ENCODE data around the gene PRLH. TPM values are rescaled to one million over a fixed set of nuclear protein-coding genes. Genes with fewer than 3 reads are reported as not detected.

PRLH gene
- total and polyA plus RNA-seq, 3 donors from 2014 or later, result not detected

GRCh38 chr2:237558961-237559641 lies 7.3 kb upstream of the PRLH start:
- peak; percentile 88 for DNase-seq
- Histone ChIP-seq H3K4me3 (no peak overlapping the region), H3K27me3 (no peaks in the 10 kb centered on the region), H3K36me3 (ENCODE audit: low read depth, missing control alignments) (no peaks in the 10 kb centered on the region), H3K27ac (no peak overlapping the region), H3K9me3 (peaks cover 2% of the 10 kb centered on the region), H3K4me1 (peaks cover 11% of the 10 kb centered on the region)
- TF ChIP-seq POLR2A (IDR thresholded peaks at IDR 0.05) (no peak), CTCF (IDR thresholded peaks at IDR 0.05) (peak in 1 of 3 experiments; percentile 2)
- 53 to 57% methylated on average over 22 of the region's 22 CpGs for WGBS, 2 donors
- intact Hi-C loops (cut with DNase I; ENCODE audit: low total_unique reads), result no loop called here

DNA sequence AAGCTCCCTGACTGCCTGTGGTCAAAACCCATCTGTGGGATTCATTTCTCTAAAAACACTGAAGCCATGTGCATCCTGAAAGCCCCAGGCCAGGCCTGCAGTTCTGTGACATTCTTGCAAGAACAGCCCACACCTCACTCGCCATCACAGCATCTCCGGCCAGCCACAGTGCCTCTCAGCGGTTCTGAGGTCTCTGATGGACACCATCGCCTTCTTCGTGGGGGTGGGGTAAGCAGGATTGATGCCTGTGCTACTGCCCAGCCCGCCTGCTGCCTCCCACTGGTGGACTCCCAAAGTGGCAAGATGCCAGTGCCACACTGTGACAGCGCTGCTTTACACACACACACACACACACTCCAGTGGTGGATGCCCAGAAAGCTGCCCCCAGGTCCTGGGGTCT lies 5.2 kb upstream of the PRLH start:
- H3K36me3 ChIP-seq (ENCODE audit: low read depth, missing control alignments), result no peaks in the 10 kb centered on the region
- peaks cover 11% of the 10 kb centered on the region for H3K4me1 ChIP-seq
- intact Hi-C loops (cut with DNase I; ENCODE audit: low total_unique reads), result no loop called here
- no peak overlapping the region for H3K4me3 ChIP-seq
- TF ChIP-seq CTCF (IDR thresholded peaks at IDR 0.05) (no peak), POLR2A (IDR thresholded peaks at IDR 0.05) (no peak)
- H3K27ac ChIP-seq, result no peak overlapping the region
- WGBS, 2 donors, result 79 to 92% methylated on average over 4 to 7 of the region's 7 CpGs
- no peaks in the 10 kb centered on the region for H3K27me3 ChIP-seq
- peaks cover 1% of the 10 kb centered on the region for H3K9me3 ChIP-seq
- no peak for DNase-seq

DNA sequence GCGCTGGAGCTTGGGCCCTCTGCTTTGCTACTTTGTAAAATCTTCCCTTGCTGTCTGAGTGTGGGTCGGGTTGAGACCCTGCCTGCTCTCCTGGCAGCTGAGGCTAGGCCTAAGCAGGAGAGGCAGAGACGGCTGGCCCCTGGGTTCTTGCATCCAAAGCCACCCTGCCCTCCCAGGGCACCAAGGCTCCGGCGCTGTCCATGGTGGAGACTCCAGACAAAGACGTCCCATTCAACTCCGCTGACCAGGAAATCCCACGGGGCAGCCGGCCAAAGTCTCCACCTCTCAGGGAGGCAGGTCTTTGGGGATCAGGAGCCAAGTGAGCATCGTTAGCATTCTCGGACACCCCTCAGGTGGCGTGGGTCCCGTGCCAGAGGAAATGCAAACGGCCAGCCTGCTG lies 2.6 kb upstream of the PRLH start:
- Histone ChIP-seq H3K4me1 (peaks cover 5% of the 10 kb centered on the region), H3K27ac (no peak overlapping the region), H3K9me3 (no peaks in the 10 kb centered on the region), H3K27me3 (no peaks in the 10 kb centered on the region), H3K4me3 (no peak overlapping the region), H3K36me3 (ENCODE audit: low read depth, missing control alignments) (no peaks in the 10 kb centered on the region)
- no peak for TF ChIP-seq POLR2A (IDR thresholded peaks at IDR 0.05)
- TF ChIP-seq CTCF (IDR thresholded peaks at IDR 0.05), result no peak
- 49% methylated on average over 14 of the region's 14 CpGs; no CpG with 5 or more reads in 1 of the 2 donors for whole genome bisulfite sequencing, 2 donors
- peak; percentile 26 for DNase-seq
- intact Hi-C loops (cut with DNase I; ENCODE audit: low total_unique reads), result no loop called here

DNA sequence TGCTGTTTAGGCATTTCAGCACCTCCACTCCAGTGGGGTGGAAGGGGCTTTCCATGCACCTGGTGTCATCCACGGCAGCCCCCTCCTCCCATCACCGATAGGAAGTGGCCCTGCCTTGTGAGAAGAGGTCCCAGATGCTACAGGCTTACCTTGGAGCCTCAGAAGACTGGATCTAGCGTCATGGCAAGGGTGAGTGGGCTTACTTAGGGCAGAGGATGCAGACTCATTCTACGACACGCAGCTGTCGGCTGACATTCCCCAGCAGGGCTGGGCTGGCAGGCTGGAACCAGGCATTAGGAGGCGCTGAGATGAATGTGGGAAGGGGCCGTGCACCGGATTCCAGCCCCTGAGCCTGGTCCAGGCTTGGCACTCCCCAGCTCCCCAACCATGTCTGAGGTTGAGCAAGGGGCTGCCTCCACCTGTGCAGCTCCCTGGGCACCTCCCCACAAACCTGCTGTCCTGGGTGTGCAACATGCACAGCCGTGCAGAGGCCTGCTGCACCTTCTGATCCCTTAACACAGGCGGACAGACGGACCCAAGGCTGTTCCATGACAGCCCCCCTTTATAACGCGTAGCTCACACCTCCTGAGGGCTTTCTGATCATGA lies 1.7 kb upstream of the PRLH start:
- no peak for DNase-seq
- no peak overlapping the region for H3K27ac ChIP-seq
- no peaks in the 10 kb centered on the region for H3K4me1 ChIP-seq
- H3K4me3 ChIP-seq, result no peak overlapping the region
- intact Hi-C loops (cut with DNase I; ENCODE audit: low total_unique reads), result no loop called here
- no peaks in the 10 kb centered on the region for H3K27me3 ChIP-seq
- TF ChIP-seq POLR2A (IDR thresholded peaks at IDR 0.05) (no peak), CTCF (IDR thresholded peaks at IDR 0.05) (no peak)
- WGBS, 2 donors, result 63 to 85% methylated on average over 12 to 14 of the region's 14 CpGs
- no peaks in the 10 kb centered on the region for H3K9me3 ChIP-seq
- no peaks in the 10 kb centered on the region for H3K36me3 ChIP-seq (ENCODE audit: low read depth, missing control alignments)

DNA sequence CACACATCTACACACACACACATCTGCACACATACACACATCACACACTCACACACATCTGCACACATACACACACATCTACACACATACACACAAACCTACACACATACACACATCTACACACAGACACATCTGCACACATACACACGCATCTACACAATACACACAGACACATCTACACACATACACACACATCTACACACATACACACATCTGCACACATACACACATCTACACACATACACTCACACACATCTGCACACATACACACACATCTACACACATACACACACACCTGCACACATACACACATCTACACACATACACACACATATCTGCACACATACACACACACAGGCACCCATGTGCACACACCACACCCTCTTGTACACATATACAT lies 400 bp upstream of the PRLH start:
- H3K27ac ChIP-seq, result no peak overlapping the region
- H3K27me3 ChIP-seq, result no peaks in the 10 kb centered on the region
- intact Hi-C loops (cut with DNase I; ENCODE audit: low total_unique reads), result no loop called here
- whole genome bisulfite sequencing, 2 donors, result 72 to 80% methylated on average over 1 of the region's 1 CpG
- DNase-seq, result no peak
- no peaks in the 10 kb centered on the region for H3K4me1 ChIP-seq
- TF ChIP-seq POLR2A (IDR thresholded peaks at IDR 0.05) (no peak), CTCF (IDR thresholded peaks at IDR 0.05) (no peak)
- no peaks in the 10 kb centered on the region for H3K9me3 ChIP-seq
- H3K4me3 ChIP-seq, result no peak overlapping the region
- H3K36me3 ChIP-seq (ENCODE audit: low read depth, missing control alignments), result no peaks in the 10 kb centered on the region
